Spleen (tissue), 11 donors: ENCODE data around the gene PIP4K2C. TPM values are rescaled to one million over a fixed set of nuclear protein-coding genes. Genes with fewer than 3 reads are reported as not detected.

Experiments
- DNase-seq: peaks from one replicate; pipeline ENCODE4 v3.0.0-alpha.2; 2020
- H3K27ac ChIP-seq, 8 donors: fragments of 200-600 bp; sonication (generic) in 7 of 8; 1 replicate in 4 of 8; 2 replicates in 4 of 8; pipeline versions ENCODE4 v1.5.0 to v1.8.0; 2016 to 2021; ENCODE audit warnings: inconsistent platforms in 4 of 8, mild to moderate bottlenecking in 4 of 8, moderate library complexity in 1 of 8
- H3K27me3 ChIP-seq, 7 donors: fragments of 200-600 bp; sonication (generic) in 6 of 7; replicated peaks in 1 of 7; 1 replicate in 4 of 7; 2 replicates in 3 of 7; pipeline versions ENCODE4 v1.5.0 to v1.8.0; 2016 to 2021; ENCODE audit warnings: inconsistent platforms in 3 of 7, mild to moderate bottlenecking in 1 of 7
- H3K36me3 ChIP-seq, 6 donors: fragments of 200-600 bp; sonication (generic) in 5 of 6; 1 replicate in 4 of 6; 2 replicates in 2 of 6; pipeline versions ENCODE4 v1.5.0 to v1.8.0; 2016 to 2021; ENCODE audit warnings: inconsistent platforms in 2 of 6
- H3K4me1 ChIP-seq, 6 donors: fragments of 200-600 bp; sonication (generic) in 5 of 6; 1 replicate in 3 of 6; 2 replicates in 3 of 6; pipeline versions ENCODE4 v1.5.0 to v1.8.0; 2016 to 2021; ENCODE audit warnings: inconsistent platforms in 3 of 6
- H3K4me3 ChIP-seq, 8 donors: fragments of 200-600 bp; sonication (generic) in 7 of 8; 1 replicate in 4 of 8; 2 replicates in 4 of 8; pipeline versions ENCODE4 v1.5.0 to v1.8.0; 2016 to 2021; ENCODE audit warnings: inconsistent platforms in 4 of 8, mild to moderate bottlenecking in 4 of 8, moderate library complexity in 2 of 8
- H3K9me3 ChIP-seq, 8 donors: fragments of 200-600 bp; sonication (generic) in 7 of 8; 1 replicate in 4 of 8; 2 replicates in 4 of 8; pipeline versions ENCODE4 v1.5.0 to v1.8.0; 2016 to 2021; ENCODE audit warnings: inconsistent platforms in 4 of 8
- CTCF ChIP-seq, 11 experiments: fragments of 200-600 bp in 7 of 11; fragments of 450-650 bp in 4 of 11; sonication (generic) in 4 of 11; IDR thresholded peaks in 8 of 11; conservative IDR thresholded peaks in 3 of 11; 1 replicate in 7 of 11; 2 replicates in 4 of 11; pipeline versions ENCODE4 v1.4.0 to v1.8.0; 2016 to 2021; ENCODE audit warnings: antibody characterized with exemption in 11 of 11, inconsistent platforms in 4 of 11, mild to moderate bottlenecking in 1 of 11
- POLR2A ChIP-seq, 3 donors: fragments of 450-650 bp; IDR thresholded peaks; one replicate each; pipeline ENCODE4 v1.5.1; 2017; ENCODE audit warnings: antibody characterized with exemption in 3 of 3, mild to moderate bottlenecking in 1 of 3
- POLR2AphosphoS5 ChIP-seq, 3 donors: sonication (generic); formaldehyde crosslinking; IDR thresholded peaks; one replicate each; pipeline ENCODE4 v1.5.1; 2017; ENCODE audit warnings: antibody characterized with exemption in 3 of 3
- WGBS, 5 donors: extraction: QIAGEN DNeasy Blood & Tissue Kit in 3 of 5; methylation state at CpG; one replicate each; pipeline versions ENCODE4 v1.1.5 to v1.1.7; 2013 to 2018; 5-methylcytosine and 5-hydroxymethylcytosine counted together
- intact Hi-C: fragments of 100-400 bp; cut with DNase I; formaldehyde crosslinking; loops from one replicate; pipeline ENCODE4 v1.15.0; 2023; ENCODE audit warnings: low total_unique reads
- polyA plus RNA-seq, 3 donors: library from polyadenylated mRNA; stranded (reverse); fragments of 200-250 nt; gene quantifications; one replicate each; pipeline ENCODE4 v1.2.1, GENCODE V29; 2013
- total RNA-seq, 7 donors: library from RNA; depleted of rRNA in 3 of 7; stranded (reverse); fragments of >200 nt in 3 of 7; fragmentation: NEBNext Ultra II Directional in 4 of 7; extraction: Animal tissue kit (Norgen Biotek cat#: 25700) in 4 of 7; gene quantifications; one replicate each; pipeline versions ENCODE4 v1.1.0 to v1.2.1, GENCODE V29; 2016 to 2021
- donor health status: healthy with polysubstance abuse.
- donor health status: DM: no; HTN: no; CAD: no; lungs with moderate emphysema.
- donor health status: DM: no; HTN: no; CAD: no.
- donor health status: Bipolar disorder and iron deficiency.
- donor health status: healthy.
- donor health status: DM: no; HTN: no; CAD: no.
- donor health status: DM: yes; HTN: yes; CAD: no.

Gene PIP4K2C
- total and polyA plus RNA-seq, 10 donors, result 5.7 to 20.9 (median 16.9) TPM

GRCh38 chr12:57611827-57612710 lies 21.1 kb downstream of the PIP4K2C start:
- H3K27me3 ChIP-seq, result peaks cover 0 to 83% (median 35%) of the 10 kb centered on the region in 7 donors
- TF ChIP-seq CTCF (IDR thresholded peaks at IDR 0.05 in 8 of 11, conservative IDR thresholded peaks at IDR 0.05 in 3 of 11), result no peak
- TF ChIP-seq POLR2A (IDR thresholded peaks at IDR 0.05), result no peak
- TF ChIP-seq POLR2AphosphoS5 (IDR thresholded peaks at IDR 0.05), result no peak
- H3K4me3 ChIP-seq, result peak overlapping the region; percentile 33 to 80 (median 48)
- 17 to 36% (median 21%) methylated on average over 10 to 23 of the region's 23 CpGs for WGBS, 5 donors
- peak overlapping the region; percentile 29 to 83 (median 69) for H3K27ac ChIP-seq
- H3K4me1 ChIP-seq, result peaks cover 13 to 57% (median 45%) of the 10 kb centered on the region in 6 donors
- peaks cover 0 to 26% (median 0%) of the 10 kb centered on the region in 6 donors for H3K36me3 ChIP-seq
- no peak for DNase-seq
- intact Hi-C loops, result no loop called here
- no peaks in the 10 kb centered on the region for H3K9me3 ChIP-seq

- Histone ChIP-seq H3K4me1 (peaks cover 13 to 57% (median 45%) of the 10 kb centered on the region in 6 donors), H3K27ac (no peak overlapping the region), H3K36me3 (peaks cover 0 to 21% (median 0%) of the 10 kb centered on the region in 6 donors), H3K9me3 (no peaks in the 10 kb centered on the region), H3K27me3 (peaks cover 0 to 91% (median 39%) of the 10 kb centered on the region in 7 donors), H3K4me3 (no peak overlapping the region)
- intact Hi-C loops, result no loop called here
- no peak for DNase-seq
- 81 to 92% (median 90%) methylated on average over 8 to 10 of the region's 10 CpGs for WGBS, 5 donors
- TF ChIP-seq POLR2A (IDR thresholded peaks at IDR 0.05), result no peak
- TF ChIP-seq CTCF (IDR thresholded peaks at IDR 0.05 in 8 of 11, conservative IDR thresholded peaks at IDR 0.05 in 3 of 11), result no peak
- no peak for TF ChIP-seq POLR2AphosphoS5 (IDR thresholded peaks at IDR 0.05)
These were observed 21.9 kb downstream of the PIP4K2C start for GRCh38 chr12:57612711-57613426.

DNA sequence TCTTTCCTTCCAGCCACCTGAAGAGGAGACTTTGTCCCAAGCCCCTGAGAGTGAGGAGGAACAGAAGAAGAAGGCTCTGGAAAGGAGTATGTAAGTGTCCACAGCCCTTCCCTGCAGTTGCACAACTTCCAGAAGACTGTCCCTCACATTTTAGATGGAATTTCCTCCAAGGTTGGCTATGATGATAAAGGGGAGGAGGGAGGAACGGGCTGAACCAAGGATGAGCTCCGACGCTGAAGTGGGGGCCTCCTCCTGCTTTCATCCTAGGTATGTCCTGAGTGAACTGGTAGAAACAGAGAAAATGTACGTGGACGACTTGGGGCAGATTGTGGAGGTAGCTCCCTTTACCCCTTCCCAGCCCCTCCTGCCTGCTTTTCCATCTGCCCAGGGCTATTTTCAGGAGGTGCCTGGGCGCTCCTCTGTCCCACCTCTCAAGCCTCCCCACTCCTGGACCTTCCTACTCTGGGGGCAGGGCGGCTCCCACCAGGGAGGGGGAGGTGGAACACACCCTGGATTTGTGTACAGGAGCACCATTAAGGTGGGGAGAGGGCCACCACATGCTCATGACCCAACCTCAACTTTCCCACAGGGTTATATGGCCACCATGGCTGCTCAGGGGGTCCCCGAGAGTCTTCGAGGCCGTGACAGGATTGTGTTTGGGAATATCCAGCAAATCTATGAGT lies 22.6 kb downstream of the PIP4K2C start:
- 82 to 91% (median 88%) methylated on average over 10 of the region's 10 CpGs for WGBS, 5 donors
- Histone ChIP-seq H3K4me3 (no peak overlapping the region), H3K27me3 (peaks cover 0 to 94% (median 39%) of the 10 kb centered on the region in 7 donors), H3K4me1 (peaks cover 13 to 57% (median 45%) of the 10 kb centered on the region in 6 donors), H3K27ac (no peak overlapping the region), H3K9me3 (no peaks in the 10 kb centered on the region), H3K36me3 (peaks cover 0 to 18% (median 0%) of the 10 kb centered on the region in 6 donors)
- no peak for TF ChIP-seq POLR2AphosphoS5 (IDR thresholded peaks at IDR 0.05)
- TF ChIP-seq CTCF (IDR thresholded peaks at IDR 0.05 in 8 of 11, conservative IDR thresholded peaks at IDR 0.05 in 3 of 11), result no peak
- TF ChIP-seq POLR2A (IDR thresholded peaks at IDR 0.05), result no peak
- no peak for DNase-seq
- intact Hi-C loops, result no loop called here
